Endothelial cell of umbilical vein (primary cell): Measurements from ENCODE around the gene CENPW. TPM values are rescaled to one million over a fixed set of nuclear protein-coding genes. Genes with fewer than 3 reads are reported as not detected.

ENCODE experiments used
- BruUV-seq: library from RNA; stranded (reverse); fragments of 400-500 nt; replicated peaks from 2 replicates; lab custom pipeline; 2021; lab: Mats Ljungman, UMichigan
- CTCF ChIA-PET: fragments of 300-600, 350-600 bp; sonication (Branson Sonifier 250); formaldehyde crosslinking; loops from one replicate; lab custom pipeline; 2021; ENCODE audit warnings: antibody characterized with exemption, inconsistent platforms; lab: Charles Lee
- POLR2A ChIA-PET: fragments of 300-600, 350-600 bp; sonication (Branson Sonifier 250); formaldehyde crosslinking; loops from one replicate; lab custom pipeline; 2021; ENCODE audit warnings: antibody characterized with exemption, inconsistent platforms; lab: Charles Lee
- DNase-seq: peaks from one replicate; pipeline ENCODE4 v3.0.0-alpha.2; 2011; ENCODE audit warnings: low read depth, low spot score
- FAIRE-seq: peaks from 2 replicates; lab custom pipeline; 2011; peaks lifted over from hg19 to GRCh38; lab: Jason Lieb, UNC
- H2AFZ ChIP-seq: 2 replicates; pipeline ENCODE4 v1.6.0; 2012; ENCODE audit warnings: low read depth, low read length, control low read depth, inconsistent platforms
- H3K27ac ChIP-seq: 2 replicates; pipeline ENCODE4 v1.5.1; 2011; ENCODE audit warnings: low read depth, mild to moderate bottlenecking, control low read depth, low read length, moderate library complexity; ENCODE audit not compliant: insufficient read depth
- H3K27me3 ChIP-seq, 2 experiments: 2 replicates each; pipeline versions ENCODE4 v1.6.0 to v1.6.1; 2011; ENCODE audit warnings: low read length in 2 of 2, mixed read lengths in 1 of 2; ENCODE audit not compliant: control insufficient read depth in 2 of 2, insufficient read depth in 2 of 2
- H3K36me3 ChIP-seq, 2 experiments: 2 replicates in 1 of 2; 3 replicates in 1 of 2; pipeline ENCODE4 v1.5.1; 2011; ENCODE audit warnings: low read length in 2 of 2, mild to moderate bottlenecking in 1 of 2, moderate library complexity in 1 of 2; ENCODE audit not compliant: control insufficient read depth in 2 of 2, insufficient read depth in 2 of 2; ENCODE audit errors: extremely low read depth in 1 of 2
- H3K4me1 ChIP-seq: 3 replicates; pipeline ENCODE4 v1.5.1; 2011; ENCODE audit warnings: mild to moderate bottlenecking, low read length; ENCODE audit not compliant: control insufficient read depth, insufficient read depth; ENCODE audit errors: extremely low read depth
- H3K4me2 ChIP-seq: 2 replicates; pipeline ENCODE4 v1.6.1; 2011; ENCODE audit warnings: low read length, control low read depth, mixed read lengths; ENCODE audit not compliant: insufficient read depth
- H3K4me3 ChIP-seq, 3 experiments: fragments of 200-600 bp in 1 of 3; sonication (generic), shearing (Covaris generic) in 1 of 3; replicated peaks in 1 of 3; 2 replicates each; pipeline ENCODE4 v1.5.1; 2011 to 2016; ENCODE audit warnings: control low read depth in 3 of 3, low read length in 3 of 3, mild to moderate bottlenecking in 2 of 3, inconsistent platforms in 1 of 3, low read depth in 1 of 3, moderate library complexity in 1 of 3; ENCODE audit not compliant: insufficient read depth in 1 of 3
- H3K79me2 ChIP-seq: 2 replicates; pipeline ENCODE4 v1.6.0; 2012; ENCODE audit warnings: low read length, inconsistent platforms; ENCODE audit not compliant: control insufficient read depth, insufficient read depth
- H3K9ac ChIP-seq: replicated peaks from 2 replicates; pipeline ENCODE3; 2011; ENCODE audit warnings: low read length, control low read depth; ENCODE audit not compliant: insufficient read depth; ENCODE audit errors: extremely low read depth
- H3K9me1 ChIP-seq: replicated peaks from 3 replicates; pipeline ENCODE4 v1.6.0; 2011; ENCODE audit warnings: mild to moderate bottlenecking, low read length; ENCODE audit not compliant: control insufficient read depth, insufficient read depth; ENCODE audit errors: extremely low read depth
- H3K9me3 ChIP-seq: replicated peaks from 2 replicates; pipeline ENCODE4 v1.5.1; 2012; ENCODE audit warnings: low read length, inconsistent platforms; ENCODE audit not compliant: control insufficient read depth, insufficient read depth
- H4K20me1 ChIP-seq: replicated peaks from 2 replicates; pipeline ENCODE3; 2011; ENCODE audit warnings: mild to moderate bottlenecking, low read length; ENCODE audit not compliant: control insufficient read depth, insufficient read depth; ENCODE audit errors: extremely low read depth
- CTCF ChIP-seq, 2 donors: IDR thresholded peaks; 1 replicate in 1 of 2; 2 replicates in 1 of 2; pipeline ENCODE4 v1.5.1; 2011; ENCODE audit warnings: low read length in 2 of 2, mild to moderate bottlenecking in 2 of 2, moderate library complexity in 2 of 2, control low read depth in 1 of 2, inconsistent platforms in 1 of 2, low read depth in 1 of 2; ENCODE audit not compliant: insufficient read depth in 1 of 2; ENCODE audit errors: extremely low read depth in 1 of 2
- EZH2 ChIP-seq: IDR thresholded peaks from 2 replicates; pipeline ENCODE4 v1.6.1; 2012; ENCODE audit warnings: borderline replicate concordance, low read depth, mild to moderate bottlenecking, moderate library complexity, low read length, inconsistent platforms; ENCODE audit not compliant: severe bottlenecking
- FOS ChIP-seq: IDR thresholded peaks from 2 replicates; pipeline ENCODE4 v1.6.1; 2011; ENCODE audit warnings: mild to moderate bottlenecking, low read length, moderate library complexity, borderline replicate concordance; ENCODE audit not compliant: insufficient read depth
- GATA2 ChIP-seq: IDR thresholded peaks from 2 replicates; pipeline ENCODE4 v1.7.0; 2011; ENCODE audit warnings: low read depth, mild to moderate bottlenecking, moderate library complexity, mixed read lengths, low read length; ENCODE audit not compliant: insufficient read length, insufficient read depth
- JUN ChIP-seq: IDR thresholded peaks from 2 replicates; pipeline ENCODE4 v1.6.1; 2011; ENCODE audit warnings: borderline replicate concordance, low read depth; ENCODE audit not compliant: insufficient read length, insufficient read depth
- MYC ChIP-seq: IDR thresholded peaks from one replicate; pipeline ENCODE4 v1.6.1; 2011; ENCODE audit warnings: mild to moderate bottlenecking, low read depth, low read length
- POLR2A ChIP-seq: IDR thresholded peaks from 2 replicates; pipeline ENCODE4 v1.6.1; 2012; ENCODE audit warnings: low read depth, mild to moderate bottlenecking, control low read depth, low read length
- dilution Hi-C: fragments of 300-500 bp; cut with MboI; formaldehyde crosslinking; loops from one replicate; pipeline ENCODE4 v1.15.0; 2019; ENCODE audit warnings: low sequenced_read_pairs; ENCODE audit not compliant: extremely low pct_ligation_motif_present
- intact Hi-C: fragments of 100-400 bp; cut with micrococcal nuclease; formaldehyde crosslinking; loops from one replicate; pipeline ENCODE4 v1.10.0; 2022
- polyA plus RNA-seq, 4 experiments: library from polyadenylated mRNA; depleted of rRNA in 3 of 4; stranded (reverse) in 3 of 4; unstranded in 1 of 4; fragments of >200 nt; gene quantifications; 2 replicates each; pipeline versions ENCODE4 v1.2.1 to v1.2.3, GENCODE V29; 2011 to 2012; ENCODE audit warnings: missing spikeins in 1 of 4
- total RNA-seq: library from RNA; stranded (reverse); gene quantifications from 2 replicates; pipeline ENCODE4 v1.2.3, GENCODE V29; 2021

Gene CENPW
- total and polyA plus RNA-seq, 2 donors (not counting 3 experiments of a cell fraction or from before 2014, with no cell fraction given), result 16.9 to 85.8 TPM

GRCh38 chr6:126373344-126373743, 33.4 kb downstream of the CENPW start:
- intact Hi-C loops (no loop called here), dilution Hi-C loops (no loop called here)
- no peaks in the 10 kb centered on the region for H3K9me3 ChIP-seq
- DNase-seq, result no peak
- BruUV-seq, result no TSS peak
- no peak overlapping the region for H3K27ac ChIP-seq
- no peaks in the 10 kb centered on the region for H4K20me1 ChIP-seq
- H2AFZ ChIP-seq, result no peak overlapping the region
- H3K36me3 ChIP-seq, result no peaks in the 10 kb centered on the region
- H3K79me2 ChIP-seq, result no peaks in the 10 kb centered on the region
- H3K4me3 ChIP-seq, result no peak overlapping the region
- no peak for TF ChIP-seq GATA2
- no peak for TF ChIP-seq JUN
- no peak for TF ChIP-seq POLR2A
- no peak for TF ChIP-seq MYC
- TF ChIP-seq FOS, result no peak
- no peak for TF ChIP-seq EZH2
- no peak for TF ChIP-seq CTCF (IDR thresholded peaks at IDR 0.05; ENCODE audit: extremely low read depth in 1 of 2, insufficient read depth in 1 of 2, low read depth in 1 of 2, low read length in 2 of 2)
- no peaks in the 10 kb centered on the region for H3K4me1 ChIP-seq
- CTCF ChIA-PET, result interaction anchor here (2.0 kb wide), 1 partner anchor 13 kb away, joined by 7 read pairs; no protein-coding TSS in a partner anchor
- H3K27me3 ChIP-seq, result no peaks in the 10 kb centered on the region
- no peak overlapping the region for H3K4me2 ChIP-seq
- H3K9me1 ChIP-seq, result no peaks in the 10 kb centered on the region
- FAIRE-seq, result no peak
- H3K9ac ChIP-seq, result no peak overlapping the region
- POLR2A ChIA-PET, result no interaction called here
